GM21619 (cell line): ENCODE results near the gene PDIA2.

Experiments used
- ATAC-seq: cut with Tn5 transposase; IDR thresholded peaks from one replicate; pipeline ENCODE4 v1.9.1; 2021; ENCODE audit not compliant: unreplicated experiment

Gene PDIA2

GRCh38 chr16:280005-280460 is 2.9 kb upstream of the PDIA2 start:
- ATAC-seq, result no peak

GRCh38 chr16:280552-280951 is 2.4 kb upstream of the PDIA2 start, which contains the start of gene ARHGDIG:
Gene ARHGDIG, plus strand, starts transcription at chr16:280591. Its CDS starts 90 bp downstream, at chr16:280681.
- no peak for ATAC-seq

GRCh38 chr16:280991-281659 is 1.8 kb upstream of the PDIA2 start:
- ATAC-seq, result no peak

GRCh38 chr16:281660-282255 is 1.2 kb upstream of the PDIA2 start:
- ATAC-seq, result no peak

- no peak for ATAC-seq
Observed at GRCh38 chr16:282491-282890, 473 bp upstream of the PDIA2 start.

GRCh38 chr16:284204-285120 is 1.5 kb downstream of the PDIA2 start:
- no peak for ATAC-seq

GRCh38 chr16:285146-286055 is 2.4 kb downstream of the PDIA2 start:
- no peak for ATAC-seq

GRCh38 chr16:286491-287297 is 3.7 kb downstream of the PDIA2 start:
- ATAC-seq, result no peak

- no peak for ATAC-seq
Observed at GRCh38 chr16:287298-287811, 4.4 kb downstream of the PDIA2 start.

- no peak for ATAC-seq
Observed at GRCh38 chr16:287981-288920, 5.3 kb downstream of the PDIA2 start.

GRCh38 chr16:289395-289997 is 6.5 kb downstream of the PDIA2 start:
- no peak for ATAC-seq

GRCh38 chr16:290015-290680 is 7.2 kb downstream of the PDIA2 start:
- no peak for ATAC-seq

GRCh38 chr16:290681-291405 is 7.9 kb downstream of the PDIA2 start:
- ATAC-seq, result no peak

- no peak for ATAC-seq
Observed at GRCh38 chr16:291539-291938, 8.6 kb downstream of the PDIA2 start.

GRCh38 chr16:293043-293775 is 10.2 kb downstream of the PDIA2 start:
- ATAC-seq, result no peak

GRCh38 chr16:296276-296675 is 13.3 kb downstream of the PDIA2 start:
- ATAC-seq, result no peak
